Lung microvascular endothelial cell (primary cell): ENCODE measurements around the gene MGST2. TPM values are rescaled to one million over a fixed set of nuclear protein-coding genes. Genes with fewer than 3 reads are reported as not detected.
A peak's percentile ranks its signal among the peaks of the same experiment; 100 is the strongest.

Experiments
- DNase-seq, 2 donors: peaks; one replicate each; pipeline versions ENCODE4 v3.0.0 to v3.0.0-alpha.2; 2010; ENCODE audit warnings: low read depth in 2 of 2
- total RNA-seq: library from RNA; depleted of rRNA; stranded (reverse); fragments of >200 nt; gene quantifications from 2 replicates; pipeline ENCODE4 v1.2.1, GENCODE V29; 2014

MGST2 gene
- total RNA-seq, 1 donor from 2014 or later, result 79.4 TPM

- no peak for DNase-seq
These were observed 73.4 kb downstream of the MGST2 start for GRCh38 chr4:139738846-139739613.

GRCh38 chr4:139740121-139740520 is 74.5 kb downstream of the MGST2 start:
- DNase-seq, result no peak

- peak; percentile 92 to 97 for DNase-seq
These were observed 75.0 kb downstream of the MGST2 start for GRCh38 chr4:139740531-139741041.

DNA sequence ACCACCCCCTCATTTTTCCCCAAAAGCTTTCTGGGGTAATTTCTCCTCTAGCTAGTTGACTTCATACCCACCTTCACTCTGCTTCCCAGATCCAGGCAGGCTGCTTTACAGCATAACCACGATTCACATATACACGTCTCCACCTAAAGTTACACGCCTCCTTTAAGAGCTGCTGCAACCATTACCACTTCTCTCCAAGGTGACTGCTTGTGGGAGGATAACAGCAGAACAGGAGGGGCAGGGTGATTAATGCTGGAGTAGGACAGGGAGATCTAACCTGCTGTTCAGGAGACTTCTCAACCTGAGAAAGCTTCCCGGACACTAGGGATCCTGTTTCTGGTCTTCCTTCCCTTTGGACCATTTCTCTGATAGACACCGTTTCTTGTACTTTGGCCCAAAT is 77.4 kb downstream of the MGST2 start:
- no peak for DNase-seq

DNA sequence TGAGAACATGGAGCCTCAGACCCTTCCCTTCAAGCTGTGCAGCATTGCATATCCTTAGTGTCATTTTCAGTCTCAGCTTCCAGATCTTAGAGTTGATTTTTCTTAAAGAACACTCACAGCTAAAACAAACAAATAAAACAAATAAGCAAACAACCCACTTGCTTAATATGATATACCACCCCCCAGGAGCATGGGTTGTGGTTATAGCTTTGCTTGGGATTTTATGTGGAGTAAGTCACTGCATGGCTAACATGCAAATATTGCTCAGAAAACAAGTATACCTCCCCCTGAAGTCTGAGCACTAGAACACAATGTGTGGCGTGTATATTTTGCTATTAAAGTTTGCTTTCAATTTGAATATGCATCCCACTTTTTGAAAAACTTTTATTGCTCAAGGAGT is 78.6 kb downstream of the MGST2 start:
- no peak for DNase-seq

DNA sequence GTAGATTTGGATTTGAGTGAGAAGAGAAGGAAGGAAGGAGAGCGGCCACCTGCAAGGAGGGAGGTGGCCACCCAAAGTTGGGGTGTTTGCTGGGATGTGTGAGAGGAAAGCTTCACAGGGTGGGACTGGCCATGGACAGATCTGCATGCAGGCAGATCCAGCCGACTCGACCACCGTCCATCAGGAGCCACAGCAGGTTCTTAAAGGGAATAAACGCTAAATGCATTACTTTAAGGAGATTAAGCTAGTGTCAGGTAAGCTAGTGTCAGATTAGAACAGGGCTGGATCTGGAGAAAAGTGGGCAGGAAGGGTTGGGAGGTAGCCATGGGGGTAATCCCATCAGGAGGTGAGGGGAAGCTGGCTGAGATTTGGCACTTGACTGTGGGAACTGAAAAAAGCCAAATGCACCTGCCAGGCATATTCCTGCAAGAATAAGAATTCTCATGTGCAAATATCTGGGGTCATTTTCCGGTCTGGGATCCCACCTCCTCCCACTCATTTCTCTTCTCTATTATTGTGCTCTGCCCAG is 79.6 kb downstream of the MGST2 start:
- DNase-seq, result no peak

GRCh38 chr4:139746431-139747171 is 81.0 kb downstream of the MGST2 start:
- DNase-seq, result no peak

- peak in 1 of 2 donors; percentile 54 for DNase-seq
These were observed 83.7 kb downstream of the MGST2 start for GRCh38 chr4:139749338-139749737.

DNA sequence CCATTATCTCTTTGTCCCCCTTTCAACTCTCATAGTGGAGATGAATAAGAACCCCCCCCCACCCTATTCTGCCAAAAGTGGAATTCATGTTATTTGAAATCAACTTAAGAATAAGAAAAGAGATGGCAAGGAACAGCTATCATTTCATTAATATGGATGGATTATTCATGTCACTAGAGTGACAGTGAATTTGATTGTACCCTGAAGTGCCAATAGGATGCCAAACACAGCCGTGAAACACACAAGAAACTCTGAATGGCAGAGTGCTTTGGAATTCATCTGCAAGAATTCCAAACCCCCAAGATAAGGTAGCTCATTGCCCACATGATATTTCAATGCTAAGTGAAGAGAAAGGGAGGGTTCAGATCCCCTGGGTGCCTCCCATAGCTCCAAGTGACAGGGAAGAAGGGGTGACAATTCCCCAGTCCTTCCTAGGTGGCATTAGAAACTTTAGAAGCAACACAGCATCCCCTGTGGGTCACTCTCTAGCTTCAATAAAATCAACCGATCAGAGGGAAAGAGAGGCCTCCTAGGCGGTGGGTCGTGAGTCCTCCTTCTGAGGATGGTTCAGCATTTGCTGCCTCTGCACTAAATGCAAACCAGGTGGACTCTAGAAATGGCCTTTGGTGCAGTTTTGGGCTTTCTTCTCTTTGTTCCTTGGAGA is 84.3 kb downstream of the MGST2 start:
- no peak for DNase-seq

GRCh38 chr4:139753686-139754085 is 88.1 kb downstream of the MGST2 start:
- DNase-seq, result no peak

Other genes with a start within 250 kb of the MGST2 start
- gene RAB33B, start 211.7 kb upstream of the MGST2 start, total RNA-seq, result 11.1 and 14.1 TPM in 2 replicates
- 38.8 and 63.3 TPM in 2 replicates for gene SETD7, start 109.6 kb upstream of the MGST2 start, total RNA-seq